ENCODE measurements around the gene PTPRN2.
A peak's percentile ranks its signal among the peaks of the same experiment; 100 is the strongest.
"Not testable (repeated sequence)": the region's sequence is repeated elsewhere in the genome, so short reads cannot be mapped to it uniquely, and the experiment has no call there.

Gene PTPRN2

GRCh38 chr7:158238616-158239289 is 348.9 kb downstream of the PTPRN2 start:
- in situ Hi-C loops (cut with MboI; ENCODE audit: low pct_unique_long_range_greater_than_20kb, low sequenced_read_pairs): no loop called here

GRCh38 chr7:158237672-158238335 is 349.8 kb downstream of the PTPRN2 start:
- in situ Hi-C loops (cut with MboI; ENCODE audit: low pct_unique_long_range_greater_than_20kb, low sequenced_read_pairs): no loop called here
- DNase-seq: no peak

More at GRCh38 chr7:158238616-158239289, 348.9 kb downstream of the PTPRN2 start:
- DNase-seq: no peak

- DNase-seq: no peak
- in situ Hi-C loops (cut with MboI; ENCODE audit: low pct_unique_long_range_greater_than_20kb, low sequenced_read_pairs): no loop called here
These were observed 351.2 kb downstream of the PTPRN2 start for GRCh38 chr7:158236400-158236799.

GRCh38 chr7:158235862-158236261 is 351.8 kb downstream of the PTPRN2 start:
- in situ Hi-C loops (cut with MboI; ENCODE audit: low pct_unique_long_range_greater_than_20kb, low sequenced_read_pairs): no loop called here
- no peak for DNase-seq

GRCh38 chr7:158229945-158230344 is 357.7 kb downstream of the PTPRN2 start:
- DNase-seq: no peak
- in situ Hi-C loops (cut with MboI; ENCODE audit: low pct_unique_long_range_greater_than_20kb, low sequenced_read_pairs): no loop called here

- DNase-seq: peak; percentile 28
- in situ Hi-C loops (cut with MboI; ENCODE audit: low pct_unique_long_range_greater_than_20kb, low sequenced_read_pairs): no loop called here
These were observed 358.6 kb downstream of the PTPRN2 start for GRCh38 chr7:158228986-158229385.

GRCh38 chr7:158228131-158228530 is 359.5 kb downstream of the PTPRN2 start:
- in situ Hi-C loops (cut with MboI; ENCODE audit: low pct_unique_long_range_greater_than_20kb, low sequenced_read_pairs): no loop called here
- DNase-seq: no peak

GRCh38 chr7:158227258-158227984 is 360.2 kb downstream of the PTPRN2 start:
- in situ Hi-C loops (cut with MboI; ENCODE audit: low pct_unique_long_range_greater_than_20kb, low sequenced_read_pairs): no loop called here
- DNase-seq: no peak

GRCh38 chr7:158216198-158216597 is 371.4 kb downstream of the PTPRN2 start:
- DNase-seq: no peak
- in situ Hi-C loops (cut with MboI; ENCODE audit: low pct_unique_long_range_greater_than_20kb, low sequenced_read_pairs): no loop called here

- no peak for DNase-seq
- in situ Hi-C loops (cut with MboI; ENCODE audit: low pct_unique_long_range_greater_than_20kb, low sequenced_read_pairs): no loop called here
These were observed 378.2 kb downstream of the PTPRN2 start for GRCh38 chr7:158209435-158209834.

- in situ Hi-C loops (cut with MboI; ENCODE audit: low pct_unique_long_range_greater_than_20kb, low sequenced_read_pairs): no loop called here
These were observed 381.3 kb downstream of the PTPRN2 start for GRCh38 chr7:158206341-158206740.

GRCh38 chr7:158204453-158204852 is 383.2 kb downstream of the PTPRN2 start:
- in situ Hi-C loops (cut with MboI; ENCODE audit: low pct_unique_long_range_greater_than_20kb, low sequenced_read_pairs): no loop called here
- no peak for DNase-seq

More at GRCh38 chr7:158206341-158206740, 381.3 kb downstream of the PTPRN2 start:
- no peak for DNase-seq

- DNase-seq; in situ Hi-C loops (cut with MboI; ENCODE audit: low pct_unique_long_range_greater_than_20kb, low sequenced_read_pairs): not testable (repeated sequence)
These were observed 383.7 kb downstream of the PTPRN2 start for GRCh38 chr7:158203948-158204347.

- in situ Hi-C loops (cut with MboI; ENCODE audit: low pct_unique_long_range_greater_than_20kb, low sequenced_read_pairs): no loop called here
- no peak for DNase-seq
These were observed 393.2 kb downstream of the PTPRN2 start for GRCh38 chr7:158194365-158194900.

GRCh38 chr7:158193446-158193845 is 394.2 kb downstream of the PTPRN2 start:
- DNase-seq: no peak

GRCh38 chr7:158192956-158193355 is 394.7 kb downstream of the PTPRN2 start:
- in situ Hi-C loops (cut with MboI; ENCODE audit: low pct_unique_long_range_greater_than_20kb, low sequenced_read_pairs): no loop called here
- no peak for DNase-seq

More at GRCh38 chr7:158193446-158193845, 394.2 kb downstream of the PTPRN2 start:
- in situ Hi-C loops (cut with MboI; ENCODE audit: low pct_unique_long_range_greater_than_20kb, low sequenced_read_pairs): no loop called here

- in situ Hi-C loops (cut with MboI; ENCODE audit: low pct_unique_long_range_greater_than_20kb, low sequenced_read_pairs): no loop called here
- no peak for DNase-seq
These were observed 395.3 kb downstream of the PTPRN2 start for GRCh38 chr7:158192184-158192835.

- no peak for DNase-seq
- in situ Hi-C loops (cut with MboI; ENCODE audit: low pct_unique_long_range_greater_than_20kb, low sequenced_read_pairs): no loop called here
These were observed 396.0 kb downstream of the PTPRN2 start for GRCh38 chr7:158191671-158192070.

GRCh38 chr7:158190756-158191155 is 396.9 kb downstream of the PTPRN2 start:
- DNase-seq: no peak
- in situ Hi-C loops (cut with MboI; ENCODE audit: low pct_unique_long_range_greater_than_20kb, low sequenced_read_pairs): no loop called here
